Naive B cell (primary cell): ENCODE data around the gene CDH22. TPM values are rescaled to one million over a fixed set of nuclear protein-coding genes. Genes with fewer than 3 reads are reported as not detected.

Experiments
- ATAC-seq, 2 donors: fragments of 150-1000 bp; cut with Tn5 transposase; 2 replicates each; pipeline ENCODE4 v1.10.0; 2021; ENCODE audit warnings: low read depth in 2 of 2, mild to moderate bottlenecking in 2 of 2, moderate library complexity in 2 of 2
- DNase-seq: peaks from one replicate; pipeline ENCODE4 v3.0.0; 2022
- H3K27ac Mint-ChIP-seq, 6 donors: one replicate each; pipeline ENCODE4 v1.8.0; 2020 to 2022; ENCODE audit warnings: mild to moderate bottlenecking in 6 of 6, mixed read lengths in 6 of 6, moderate library complexity in 5 of 6, inconsistent platforms in 2 of 6
- H3K27me3 Mint-ChIP-seq, 3 donors: one replicate each; pipeline ENCODE4 v1.8.0; 2021 to 2022; ENCODE audit warnings: mixed read lengths in 3 of 3, mild to moderate bottlenecking in 1 of 3
- H3K36me3 Mint-ChIP-seq, 2 donors: one replicate each; pipeline ENCODE4 v1.8.0; 2020 to 2022; ENCODE audit warnings: mixed read lengths in 2 of 2, inconsistent platforms in 1 of 2, mild to moderate bottlenecking in 1 of 2
- H3K4me1 Mint-ChIP-seq, 3 donors: one replicate each; pipeline ENCODE4 v1.8.0; 2020 to 2022; ENCODE audit warnings: mixed read lengths in 3 of 3, inconsistent platforms in 1 of 3, mild to moderate bottlenecking in 1 of 3, moderate library complexity in 1 of 3
- H3K4me3 Mint-ChIP-seq, 8 donors: one replicate each; pipeline ENCODE4 v1.8.0; 2020 to 2022; ENCODE audit warnings: mild to moderate bottlenecking in 8 of 8, mixed read lengths in 8 of 8, moderate library complexity in 8 of 8, inconsistent platforms in 2 of 8
- H3K9me3 Mint-ChIP-seq, 7 donors: one replicate each; pipeline ENCODE4 v1.8.0; 2020 to 2022; ENCODE audit warnings: mixed read lengths in 7 of 7, mild to moderate bottlenecking in 5 of 7, inconsistent platforms in 2 of 7, moderate library complexity in 1 of 7
- polyA plus RNA-seq, 6 donors: library from polyadenylated mRNA; unstranded; fragments of 300-500 nt; fragmentation: Illumina TruSeq; gene quantifications; one replicate each; pipeline ENCODE4 v1.2.3, GENCODE V29; 2021; ENCODE audit warnings: low read depth in 6 of 6

Gene CDH22
- polyA plus RNA-seq, 6 donors from 2014 or later: not detected

GRCh38 chr20:46242390-46242789, 65.9 kb downstream of the CDH22 start:
- H3K36me3 Mint-ChIP-seq: no peaks in the 10 kb centered on the region
- H3K9me3 Mint-ChIP-seq: peaks cover 0 to 2% (median 0%) of the 10 kb centered on the region in 7 donors
- H3K4me3 Mint-ChIP-seq: no peak overlapping the region
- H3K27me3 Mint-ChIP-seq: peaks cover 36 to 50% (median 43%) of the 10 kb centered on the region in 3 donors
- no peak overlapping the region for H3K27ac Mint-ChIP-seq
- ATAC-seq (no peak), DNase-seq (no peak)
- H3K4me1 Mint-ChIP-seq: peaks cover 5 to 6% (median 5%) of the 10 kb centered on the region in 3 donors

DNA sequence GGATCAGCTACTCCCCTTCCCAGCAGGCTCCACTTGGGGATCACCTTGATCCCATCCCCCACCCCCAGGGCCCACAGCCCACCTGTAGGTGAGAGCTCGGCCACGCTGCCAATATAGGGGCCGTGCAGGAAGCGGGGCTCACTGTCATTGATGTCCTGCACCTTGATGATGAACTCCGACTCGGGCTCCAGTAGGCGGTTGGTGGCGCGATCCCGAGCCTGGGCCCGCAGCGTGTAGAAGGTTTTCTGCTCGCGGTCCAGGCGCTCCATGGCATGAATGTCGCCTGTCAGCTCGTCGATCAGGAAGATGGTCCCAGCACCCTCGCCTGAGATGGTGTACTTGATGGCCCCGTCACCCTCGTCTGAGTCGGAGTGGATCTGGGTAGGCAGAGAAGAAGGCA, 67.4 kb downstream of the CDH22 start:
- Mint-ChIP-seq H3K9me3 (peaks cover 0 to 2% (median 0%) of the 10 kb centered on the region in 7 donors), H3K4me1 (no peaks in the 10 kb centered on the region), H3K4me3 (peak overlapping the region in 1 of 8 donors; percentile 61), H3K27me3 (peaks cover 24 to 39% (median 36%) of the 10 kb centered on the region in 3 donors), H3K36me3 (no peaks in the 10 kb centered on the region), H3K27ac (no peak overlapping the region)
- no peak for ATAC-seq
- no peak for DNase-seq

- ATAC-seq (no peak), DNase-seq (no peak)
- Mint-ChIP-seq H3K27me3 (peaks cover 23 to 38% (median 35%) of the 10 kb centered on the region in 3 donors), H3K4me1 (no peaks in the 10 kb centered on the region), H3K27ac (no peak overlapping the region), H3K36me3 (no peaks in the 10 kb centered on the region), H3K4me3 (no peak overlapping the region), H3K9me3 (peaks cover 0 to 4% (median 0%) of the 10 kb centered on the region in 7 donors)
These were observed 68.2 kb downstream of the CDH22 start for GRCh38 chr20:46240065-46240464.

- Mint-ChIP-seq H3K36me3 (no peaks in the 10 kb centered on the region), H3K27ac (no peak overlapping the region)
These were observed 70.6 kb downstream of the CDH22 start for GRCh38 chr20:46237736-46238135.

DNA sequence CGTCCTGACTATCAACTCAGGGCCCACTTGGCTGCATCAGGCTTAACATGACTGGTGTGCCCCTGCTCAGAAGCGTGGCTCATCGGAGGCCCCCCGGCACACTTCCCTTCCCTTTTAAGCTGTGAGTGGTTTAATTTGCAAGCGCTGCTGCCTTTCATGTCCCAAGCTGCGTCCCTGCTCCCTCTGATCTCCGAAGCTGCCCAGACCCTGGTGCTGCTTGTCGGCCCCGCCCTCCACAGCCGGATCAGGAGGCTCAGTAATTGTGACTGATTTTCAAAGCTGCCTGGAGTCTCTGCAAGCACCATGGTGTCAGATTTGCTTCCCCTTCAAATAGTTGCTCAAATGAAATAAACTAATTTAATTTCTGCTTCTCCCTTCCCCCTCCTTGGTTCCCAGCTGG, 71.1 kb downstream of the CDH22 start:
- no peaks in the 10 kb centered on the region for H3K4me1 Mint-ChIP-seq
- H3K27me3 Mint-ChIP-seq: peaks cover 16 to 41% (median 28%) of the 10 kb centered on the region in 3 donors
- no peak overlapping the region for H3K4me3 Mint-ChIP-seq
- DNase-seq: no peak
- H3K27ac Mint-ChIP-seq: no peak overlapping the region
- no peak for ATAC-seq
- H3K36me3 Mint-ChIP-seq: no peaks in the 10 kb centered on the region
- peaks cover 0 to 4% (median 0%) of the 10 kb centered on the region in 7 donors for H3K9me3 Mint-ChIP-seq

More at GRCh38 chr20:46237736-46238135, 70.6 kb downstream of the CDH22 start:
- Mint-ChIP-seq H3K9me3 (peaks cover 0 to 4% (median 0%) of the 10 kb centered on the region in 7 donors), H3K4me3 (no peak overlapping the region), H3K27me3 (peaks cover 16 to 37% (median 23%) of the 10 kb centered on the region in 3 donors), H3K4me1 (no peaks in the 10 kb centered on the region)
- ATAC-seq (no peak), DNase-seq (no peak)

DNA sequence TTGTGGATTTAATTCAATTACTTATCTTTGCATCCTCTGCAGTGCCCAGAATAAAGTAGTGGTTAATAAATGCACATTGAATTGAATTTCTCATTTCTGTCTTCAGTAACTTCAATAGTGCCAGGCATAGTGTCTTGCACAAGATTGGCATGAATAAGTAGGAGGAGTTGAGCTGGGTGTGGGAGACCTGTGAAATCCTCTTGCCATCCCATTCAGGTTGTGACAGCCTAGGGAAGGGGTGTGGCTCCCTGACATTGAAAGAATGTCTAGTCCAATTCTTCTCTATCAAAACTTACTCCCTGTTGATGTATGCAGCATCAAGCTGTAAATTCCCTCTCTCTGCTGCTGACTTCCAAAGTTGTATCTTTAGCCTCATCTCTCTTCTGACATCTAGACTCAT, 73.2 kb downstream of the CDH22 start:
- Mint-ChIP-seq H3K27me3 (peaks cover 27 to 45% (median 31%) of the 10 kb centered on the region in 3 donors), H3K27ac (no peak overlapping the region), H3K36me3 (no peaks in the 10 kb centered on the region), H3K9me3 (peaks cover 0 to 8% (median 0%) of the 10 kb centered on the region in 7 donors), H3K4me1 (no peaks in the 10 kb centered on the region), H3K4me3 (no peak overlapping the region)
- ATAC-seq: no peak
- no peak for DNase-seq

- no peaks in the 10 kb centered on the region for H3K4me1 Mint-ChIP-seq
- no peaks in the 10 kb centered on the region for H3K36me3 Mint-ChIP-seq
- no peak for ATAC-seq
- no peak overlapping the region for H3K4me3 Mint-ChIP-seq
- H3K27me3 Mint-ChIP-seq: peaks cover 31 to 51% (median 36%) of the 10 kb centered on the region in 3 donors
- H3K27ac Mint-ChIP-seq: no peak overlapping the region
- peaks cover 0 to 8% (median 0%) of the 10 kb centered on the region in 7 donors for H3K9me3 Mint-ChIP-seq
- no peak for DNase-seq
These were observed 74.6 kb downstream of the CDH22 start for GRCh38 chr20:46233701-46234100.

GRCh38 chr20:46232539-46232938, 75.8 kb downstream of the CDH22 start:
- H3K4me1 Mint-ChIP-seq: no peaks in the 10 kb centered on the region

DNA sequence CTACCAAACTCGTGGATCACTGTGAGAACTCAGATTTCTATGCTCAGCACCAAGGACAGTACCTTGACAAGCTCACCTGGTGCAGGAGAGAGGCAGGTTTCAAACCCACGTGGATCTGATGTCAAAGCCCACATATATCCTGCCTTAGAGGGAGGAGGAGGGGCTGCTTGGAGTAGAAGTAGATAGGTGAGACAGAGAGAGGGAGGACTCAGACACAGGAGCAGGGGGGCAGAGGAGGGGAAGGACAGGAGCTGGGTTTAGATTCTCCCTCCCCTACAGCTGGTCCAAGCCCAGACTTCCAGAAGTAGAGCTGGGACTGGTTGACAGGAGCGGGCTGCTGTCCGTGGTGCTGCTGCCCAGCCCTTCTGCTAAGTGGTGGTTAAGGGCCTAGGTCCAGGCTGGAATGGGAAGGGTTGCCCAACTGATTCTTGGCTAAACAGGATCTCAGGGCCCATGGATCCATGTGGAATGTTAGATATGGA, 77.5 kb downstream of the CDH22 start:
- Mint-ChIP-seq H3K27me3 (peaks cover 43 to 66% (median 44%) of the 10 kb centered on the region in 3 donors), H3K4me3 (no peak overlapping the region), H3K27ac (no peak overlapping the region), H3K36me3 (no peaks in the 10 kb centered on the region), H3K9me3 (peaks cover 0 to 6% (median 0%) of the 10 kb centered on the region in 7 donors), H3K4me1 (no peaks in the 10 kb centered on the region)
- no peak for DNase-seq
- no peak for ATAC-seq

More at GRCh38 chr20:46232539-46232938, 75.8 kb downstream of the CDH22 start:
- no peak for DNase-seq
- H3K27me3 Mint-ChIP-seq: peaks cover 33 to 54% (median 36%) of the 10 kb centered on the region in 3 donors
- H3K9me3 Mint-ChIP-seq: peaks cover 0 to 8% (median 0%) of the 10 kb centered on the region in 7 donors
- no peaks in the 10 kb centered on the region for H3K36me3 Mint-ChIP-seq
- no peak overlapping the region for H3K27ac Mint-ChIP-seq
- no peak overlapping the region for H3K4me3 Mint-ChIP-seq
- no peak for ATAC-seq

DNA sequence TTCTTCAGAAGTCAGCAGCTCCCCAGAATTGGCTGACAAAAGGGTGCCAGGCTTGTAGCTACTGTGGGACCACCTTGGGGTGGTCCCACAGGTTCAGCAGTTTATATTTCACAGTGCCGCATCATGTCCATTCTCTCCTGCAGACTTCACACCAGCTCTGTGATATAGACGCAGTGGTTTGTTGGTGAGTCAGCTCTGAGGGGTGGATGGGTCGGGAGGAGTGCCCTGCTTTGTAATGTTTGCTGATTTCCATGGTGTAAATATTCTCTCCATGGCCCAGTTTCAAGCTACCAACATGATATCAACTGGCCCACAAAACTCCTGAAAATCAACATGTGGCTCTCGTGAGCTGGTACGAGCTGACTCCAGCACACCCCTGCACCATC, 78.2 kb downstream of the CDH22 start:
- Mint-ChIP-seq H3K27ac (no peak overlapping the region), H3K4me1 (no peaks in the 10 kb centered on the region), H3K4me3 (no peak overlapping the region), H3K36me3 (no peaks in the 10 kb centered on the region), H3K9me3 (peaks cover 0 to 4% (median 0%) of the 10 kb centered on the region in 7 donors), H3K27me3 (peaks cover 44 to 67% (median 44%) of the 10 kb centered on the region in 3 donors)
- DNase-seq: no peak
- no peak for ATAC-seq

DNA sequence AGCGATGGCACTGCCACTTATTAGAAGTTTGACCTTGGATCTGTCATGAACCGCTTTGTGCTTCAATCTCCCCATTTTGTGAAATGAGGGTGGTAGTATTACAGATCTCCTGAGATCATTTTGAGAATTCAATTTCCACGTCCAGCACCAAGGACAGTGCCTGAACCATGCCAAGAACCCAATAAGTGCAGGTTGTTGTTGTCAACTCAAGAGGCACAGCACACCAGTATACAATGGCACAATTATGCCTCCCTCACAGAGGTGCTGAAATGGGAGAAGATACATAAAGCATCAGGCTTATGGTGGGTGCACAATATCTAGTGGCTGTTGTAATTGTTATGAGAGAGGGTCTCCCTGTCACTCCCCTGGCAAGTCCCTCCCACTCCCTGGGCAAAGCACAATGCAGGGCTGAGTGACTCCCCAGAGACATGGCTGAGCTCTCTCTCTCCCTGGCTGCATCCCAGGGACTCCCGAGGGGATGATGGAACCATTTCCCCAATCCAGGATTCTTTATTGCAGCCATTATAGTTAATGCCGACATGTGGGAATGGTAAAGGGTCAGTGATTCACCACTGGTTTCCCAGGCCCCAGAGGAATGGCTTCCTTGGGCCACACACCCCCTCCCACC, 78.7 kb downstream of the CDH22 start:
- DNase-seq (no peak), ATAC-seq (no peak)
- no peaks in the 10 kb centered on the region for H3K36me3 Mint-ChIP-seq
- H3K4me1 Mint-ChIP-seq: no peaks in the 10 kb centered on the region
- peaks cover 0 to 4% (median 0%) of the 10 kb centered on the region in 7 donors for H3K9me3 Mint-ChIP-seq
- H3K4me3 Mint-ChIP-seq: no peak overlapping the region
- H3K27ac Mint-ChIP-seq: peak overlapping the region in 1 of 6 donors; percentile 28
- peaks cover 47 to 72% (median 49%) of the 10 kb centered on the region in 3 donors for H3K27me3 Mint-ChIP-seq

DNA sequence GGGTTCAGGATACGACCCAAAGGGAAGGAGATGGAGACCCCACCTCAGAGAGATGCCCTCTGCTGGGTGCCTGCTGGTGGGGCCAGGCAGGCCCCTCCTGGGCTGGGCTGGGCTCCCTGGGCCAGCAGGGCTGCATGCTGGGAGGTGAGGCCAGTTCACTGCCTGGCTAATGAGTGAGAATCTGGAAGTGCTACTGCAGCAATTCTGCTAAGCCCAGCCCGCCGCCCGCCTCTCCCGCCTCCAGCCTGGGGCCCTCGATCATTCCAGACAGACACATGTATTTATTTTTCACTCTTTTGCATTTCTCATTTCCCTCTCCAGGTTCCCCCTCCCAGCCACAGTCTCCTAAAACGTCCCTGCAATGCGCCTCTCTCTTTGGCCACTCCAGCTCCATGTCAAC, 79.6 kb downstream of the CDH22 start:
- DNase-seq: no peak
- Mint-ChIP-seq H3K27me3 (peaks cover 48 to 74% (median 50%) of the 10 kb centered on the region in 3 donors), H3K4me1 (no peaks in the 10 kb centered on the region), H3K4me3 (no peak overlapping the region), H3K36me3 (no peaks in the 10 kb centered on the region), H3K9me3 (peaks cover 0 to 4% (median 0%) of the 10 kb centered on the region in 7 donors), H3K27ac (no peak overlapping the region)
- ATAC-seq: no peak

DNA sequence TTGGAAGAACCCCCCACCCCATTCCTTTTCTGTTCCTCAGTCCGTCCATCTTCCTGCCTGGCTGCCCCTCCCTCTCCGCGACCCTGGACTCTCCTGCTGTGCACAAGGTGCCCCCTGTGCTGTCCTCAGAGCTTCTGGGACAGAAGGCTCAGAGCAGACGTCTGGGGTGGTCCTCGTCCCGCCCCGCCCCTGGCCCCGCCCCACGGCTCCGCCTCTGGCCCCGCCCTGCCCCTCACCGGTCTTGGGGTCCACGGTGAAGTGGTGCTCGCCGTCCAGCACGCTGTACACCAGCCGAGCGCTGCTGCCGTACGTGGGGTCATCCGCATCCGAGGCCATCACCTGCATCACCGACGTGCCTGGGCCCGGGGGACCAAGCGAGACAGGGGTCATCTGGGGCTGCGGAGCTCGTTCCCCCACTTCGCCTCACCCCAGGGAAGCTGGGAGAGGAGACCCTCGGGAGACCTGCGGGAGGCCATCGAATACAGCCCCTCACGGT, 81.0 kb downstream of the CDH22 start:
- Mint-ChIP-seq H3K9me3 (peaks cover 0 to 4% (median 0%) of the 10 kb centered on the region in 7 donors), H3K27ac (no peak overlapping the region), H3K4me1 (no peaks in the 10 kb centered on the region), H3K4me3 (peak overlapping the region in 2 of 8 donors; percentile 15 to 18), H3K36me3 (no peaks in the 10 kb centered on the region), H3K27me3 (peaks cover 47 to 70% (median 53%) of the 10 kb centered on the region in 3 donors)
- no peak for DNase-seq
- ATAC-seq: no peak

- Mint-ChIP-seq H3K36me3 (no peaks in the 10 kb centered on the region), H3K27me3 (peaks cover 42 to 64% (median 49%) of the 10 kb centered on the region in 3 donors), H3K9me3 (peaks cover 0 to 4% (median 0%) of the 10 kb centered on the region in 7 donors), H3K4me1 (no peaks in the 10 kb centered on the region), H3K4me3 (no peak overlapping the region), H3K27ac (no peak overlapping the region)
- DNase-seq (no peak), ATAC-seq (no peak)
These were observed 81.7 kb downstream of the CDH22 start for GRCh38 chr20:46226602-46227001.
